Mammary epithelial cell (primary cell): ENCODE measurements around the gene LACRT.

ENCODE experiments used
- CTCF ChIP-seq, 2 donors: IDR thresholded peaks in 1 of 2; conservative IDR thresholded peaks in 1 of 2; 2 replicates each; pipeline ENCODE4 v1.5.1; 2011 to 2012; ENCODE audit warnings: inconsistent platforms in 2 of 2, low read length in 2 of 2, mild to moderate bottlenecking in 2 of 2, control low read depth in 1 of 2, low read depth in 1 of 2; ENCODE audit not compliant: insufficient read depth in 1 of 2; ENCODE audit errors: extremely low read depth in 1 of 2
- EZH2 ChIP-seq: IDR thresholded peaks from 2 replicates; pipeline ENCODE4 v1.6.1; 2012; ENCODE audit warnings: low read length, inconsistent platforms, borderline replicate concordance

- no peak for TF ChIP-seq CTCF (conservative IDR thresholded peaks at IDR 0.05 in 1 of 2, IDR thresholded peaks at IDR 0.05 in 1 of 2; ENCODE audit: extremely low read depth in 1 of 2, insufficient read depth in 1 of 2, low read depth in 1 of 2, low read length in 2 of 2)
- TF ChIP-seq EZH2: no peak
These were observed 51.0 kb downstream of the LACRT start for GRCh38 chr12:54583726-54584125.
